Keratinocyte (primary cell): ENCODE data around the gene ZBTB21.

Experiments used
- EZH2 ChIP-seq: IDR thresholded peaks from one replicate; pipeline ENCODE4 v1.6.1; 2012; ENCODE audit warnings: inconsistent platforms, mild to moderate bottlenecking, low read length, moderate library complexity
- TF ChIP-seq, protein P1 (sequence below), 3 experiments: IDR thresholded peaks in 1 of 3; conservative IDR thresholded peaks in 1 of 3; optimal IDR thresholded peaks in 1 of 3; 2 replicates in 2 of 3; 3 replicates in 1 of 3; pipeline versions ENCODE3 to v1.5.1; 2011; ENCODE audit warnings: low read length in 3 of 3, mild to moderate bottlenecking in 3 of 3, moderate library complexity in 2 of 3, control low read depth in 1 of 3, inconsistent platforms in 1 of 3; ENCODE audit not compliant: insufficient read depth in 2 of 3; ENCODE audit errors: extremely low read depth in 1 of 3

DNA sequence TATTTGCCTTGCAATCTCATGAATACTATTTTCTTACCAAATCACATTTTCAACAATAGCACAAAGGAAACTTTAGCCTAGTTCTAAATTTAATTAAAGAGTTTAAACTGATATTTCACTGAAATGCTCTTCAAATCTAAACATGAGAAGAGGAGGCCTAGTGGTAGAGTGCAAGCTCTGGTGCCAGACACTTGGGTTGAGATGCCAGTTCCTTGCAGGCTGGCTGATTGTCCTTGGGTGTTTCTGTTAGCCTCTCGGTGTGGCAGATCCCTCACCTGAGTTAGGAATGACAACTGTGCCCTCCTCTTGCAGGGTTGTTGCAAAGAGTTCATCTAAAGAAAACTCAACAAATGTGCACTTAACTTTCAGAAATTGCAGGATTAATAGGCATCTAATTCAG lies 12.5 kb downstream of the ZBTB21 start:
- TF ChIP-seq, protein P1, sequence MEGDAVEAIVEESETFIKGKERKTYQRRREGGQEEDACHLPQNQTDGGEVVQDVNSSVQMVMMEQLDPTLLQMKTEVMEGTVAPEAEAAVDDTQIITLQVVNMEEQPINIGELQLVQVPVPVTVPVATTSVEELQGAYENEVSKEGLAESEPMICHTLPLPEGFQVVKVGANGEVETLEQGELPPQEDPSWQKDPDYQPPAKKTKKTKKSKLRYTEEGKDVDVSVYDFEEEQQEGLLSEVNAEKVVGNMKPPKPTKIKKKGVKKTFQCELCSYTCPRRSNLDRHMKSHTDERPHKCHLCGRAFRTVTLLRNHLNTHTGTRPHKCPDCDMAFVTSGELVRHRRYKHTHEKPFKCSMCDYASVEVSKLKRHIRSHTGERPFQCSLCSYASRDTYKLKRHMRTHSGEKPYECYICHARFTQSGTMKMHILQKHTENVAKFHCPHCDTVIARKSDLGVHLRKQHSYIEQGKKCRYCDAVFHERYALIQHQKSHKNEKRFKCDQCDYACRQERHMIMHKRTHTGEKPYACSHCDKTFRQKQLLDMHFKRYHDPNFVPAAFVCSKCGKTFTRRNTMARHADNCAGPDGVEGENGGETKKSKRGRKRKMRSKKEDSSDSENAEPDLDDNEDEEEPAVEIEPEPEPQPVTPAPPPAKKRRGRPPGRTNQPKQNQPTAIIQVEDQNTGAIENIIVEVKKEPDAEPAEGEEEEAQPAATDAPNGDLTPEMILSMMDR (optimal IDR thresholded peaks at IDR 0.05 in 1 of 3, IDR thresholded peaks at IDR 0.05 in 1 of 3, conservative IDR thresholded peaks at IDR 0.05 in 1 of 3; ENCODE audit: extremely low read depth in 1 of 3, insufficient read depth in 2 of 3, low read length in 3 of 3): no peak
- TF ChIP-seq EZH2: no peak
